Epidermal melanocyte (primary cell): ENCODE data around the gene CHRM4.

Experiments used
- DNase-seq: peaks from one replicate; pipeline ENCODE4 v3.0.0; 2011; ENCODE audit warnings: low spot score; ENCODE audit not compliant: insufficient read length

Gene CHRM4

DNA sequence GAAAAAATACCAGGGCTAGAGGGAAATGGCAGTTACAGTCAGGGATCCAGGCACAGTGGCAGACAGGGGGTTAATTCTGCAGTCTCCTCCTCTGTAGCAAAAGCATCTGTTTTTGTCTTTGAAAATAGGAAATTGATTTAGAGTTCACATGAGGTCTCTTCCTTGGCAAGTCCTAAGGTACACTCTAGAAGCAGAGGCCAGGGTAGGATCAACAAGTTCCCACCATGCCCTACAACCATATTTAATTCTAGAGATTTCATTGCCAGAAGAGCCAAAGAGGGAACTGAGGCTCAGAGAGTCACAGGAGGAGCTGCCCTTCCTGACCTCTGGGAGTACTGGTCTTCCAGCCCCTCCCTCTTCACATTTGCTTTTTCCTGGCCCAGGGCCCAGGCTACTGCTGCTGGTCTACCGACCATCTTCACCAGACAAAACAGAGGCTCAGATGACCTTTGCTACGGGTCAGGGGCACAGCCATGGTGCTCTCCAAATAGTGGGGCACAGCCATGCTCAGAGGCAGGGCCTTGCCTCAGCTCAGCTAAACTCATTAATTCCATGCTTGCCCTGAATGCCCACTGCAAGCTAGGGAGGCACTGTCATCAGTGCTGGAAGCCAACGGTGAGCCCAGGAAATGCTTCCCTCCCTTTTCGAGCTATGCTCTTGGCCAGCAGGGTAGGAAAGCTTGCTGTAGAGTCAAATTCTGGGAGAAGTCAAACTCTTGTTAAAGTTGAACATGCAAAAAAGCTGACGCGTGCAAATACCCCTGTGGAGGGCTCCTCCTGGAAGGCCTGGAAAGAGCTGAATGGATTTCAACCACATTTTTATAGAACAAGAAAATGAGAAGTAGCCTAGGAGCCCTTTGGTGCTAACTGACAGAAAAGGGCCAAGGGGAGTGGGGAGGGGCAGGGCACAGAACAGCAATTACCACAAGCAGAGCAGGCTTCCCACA lies 11.7 kb upstream of the CHRM4 start:
- no peak for DNase-seq

DNA sequence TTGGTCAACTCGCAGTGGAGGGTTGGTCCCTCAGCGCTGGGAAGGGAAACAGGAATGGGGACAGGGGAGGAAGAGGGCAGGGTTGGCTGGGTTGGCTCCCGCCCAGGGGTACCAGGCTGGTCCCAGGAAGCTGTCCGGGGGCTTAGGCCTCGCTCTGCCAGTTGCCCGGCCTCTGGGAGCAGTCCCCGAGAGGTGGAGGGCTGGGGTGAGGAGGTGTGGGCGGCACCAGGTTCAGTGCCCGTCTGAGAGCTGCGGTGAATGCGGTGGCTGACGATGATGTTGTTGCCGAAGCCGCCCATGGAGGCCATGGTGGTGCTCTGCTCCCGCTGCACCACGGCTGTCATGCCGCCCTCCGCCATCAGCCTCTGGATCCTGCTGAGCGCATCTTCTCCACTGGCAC lies 6.0 kb upstream of the CHRM4 start:
- DNase-seq: no peak

DNA sequence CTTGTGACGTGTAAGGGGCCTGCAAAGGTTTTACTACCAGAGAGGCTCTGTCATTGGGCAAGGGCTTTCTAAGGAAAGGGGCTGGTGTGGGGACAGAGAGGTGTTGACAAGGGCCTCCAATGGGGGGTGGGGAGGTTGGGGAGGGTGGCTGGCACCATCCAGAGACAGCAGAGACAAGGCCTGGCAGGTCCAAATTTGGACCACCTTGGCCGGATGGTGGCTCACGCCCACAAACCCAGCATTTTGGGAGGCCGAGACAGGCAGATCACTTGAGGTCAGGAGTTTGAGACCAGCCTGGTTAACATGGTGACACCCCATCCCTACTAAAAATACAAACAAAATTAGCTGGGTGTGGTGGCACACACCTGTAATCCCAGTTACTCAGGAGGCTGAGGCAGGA lies 2.2 kb upstream of the CHRM4 start:
- DNase-seq: no peak

DNA sequence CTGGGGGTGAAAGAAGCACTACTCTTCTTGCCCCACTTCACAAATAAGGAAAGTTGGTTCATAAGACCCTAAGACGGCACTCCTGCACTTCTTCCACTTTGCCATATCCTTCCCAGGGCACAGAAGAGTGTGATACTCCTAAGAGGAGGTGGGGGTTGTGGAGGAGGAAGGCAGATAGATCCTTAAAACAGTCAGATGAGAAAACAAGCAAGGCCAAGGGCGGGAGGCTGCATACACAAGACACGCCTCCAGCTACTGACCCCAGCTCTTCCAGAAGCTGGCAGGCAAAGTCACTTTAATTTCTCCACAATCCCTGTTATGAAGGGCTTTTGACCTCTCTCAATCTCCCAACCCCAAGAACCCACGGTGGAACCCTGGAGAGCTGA lies 1.6 kb upstream of the CHRM4 start:
- no peak for DNase-seq

DNA sequence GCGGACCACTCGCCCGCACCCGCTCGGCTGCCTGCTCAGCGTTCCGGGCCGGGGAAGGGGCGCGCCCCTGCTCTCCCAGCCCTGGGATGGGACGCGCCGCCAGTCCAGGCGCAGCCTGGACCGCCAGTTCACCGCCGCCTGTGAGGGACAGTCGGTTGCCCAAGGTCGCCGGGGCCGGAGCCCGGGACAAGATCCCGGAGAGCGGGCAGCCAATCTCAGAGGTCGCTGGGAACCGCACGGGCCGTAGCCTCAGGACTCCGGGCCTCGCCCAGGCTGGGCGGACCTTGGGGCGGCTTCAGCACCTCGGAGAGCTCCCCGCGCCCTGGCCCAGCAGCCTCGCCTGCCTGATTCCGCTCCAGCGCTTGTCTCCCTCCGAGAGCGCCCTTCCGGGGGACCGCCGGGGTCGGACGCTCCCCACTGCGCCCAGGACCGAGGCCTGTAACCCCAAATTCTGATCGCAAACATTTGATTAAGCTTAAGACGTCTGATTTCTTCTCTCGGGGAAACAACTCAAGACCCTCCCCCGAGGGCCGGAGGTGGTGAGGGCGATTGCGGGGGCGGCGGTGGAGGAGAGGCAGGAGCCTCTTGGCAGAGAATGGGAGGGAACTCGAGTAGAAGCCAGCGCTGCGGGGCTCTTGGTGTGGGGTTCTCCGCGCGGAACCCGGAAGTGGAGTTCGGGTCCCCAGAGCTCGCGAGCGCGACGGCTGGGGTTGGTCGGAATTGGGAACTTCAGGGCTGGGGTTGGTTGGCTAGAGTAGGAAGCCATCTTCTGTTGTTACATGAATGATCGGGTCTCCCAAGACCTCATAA lies 1.1 kb upstream of the CHRM4 start:
- peak; percentile 97 for DNase-seq

DNA sequence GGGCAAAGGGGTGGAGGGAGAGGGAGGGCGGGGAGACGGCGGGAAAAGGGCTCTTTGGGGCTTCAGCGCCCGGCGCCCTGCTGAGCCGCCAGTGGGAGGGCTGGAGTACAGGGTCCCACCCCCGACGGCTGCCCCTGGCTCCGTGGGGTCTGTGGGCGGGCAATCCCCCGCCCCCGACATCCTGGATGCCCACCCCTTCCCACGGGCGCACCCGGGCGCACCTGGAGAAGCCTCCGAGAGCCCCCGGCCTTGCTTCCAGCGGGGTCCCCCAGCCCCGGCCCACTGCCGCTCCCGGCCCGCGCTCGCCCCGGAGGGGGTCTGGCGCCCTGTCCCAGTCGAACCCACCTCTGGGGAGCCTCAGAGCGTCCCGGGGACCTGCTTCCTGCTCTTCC lies 394 bp downstream of the CHRM4 start:
- no peak for DNase-seq

DNA sequence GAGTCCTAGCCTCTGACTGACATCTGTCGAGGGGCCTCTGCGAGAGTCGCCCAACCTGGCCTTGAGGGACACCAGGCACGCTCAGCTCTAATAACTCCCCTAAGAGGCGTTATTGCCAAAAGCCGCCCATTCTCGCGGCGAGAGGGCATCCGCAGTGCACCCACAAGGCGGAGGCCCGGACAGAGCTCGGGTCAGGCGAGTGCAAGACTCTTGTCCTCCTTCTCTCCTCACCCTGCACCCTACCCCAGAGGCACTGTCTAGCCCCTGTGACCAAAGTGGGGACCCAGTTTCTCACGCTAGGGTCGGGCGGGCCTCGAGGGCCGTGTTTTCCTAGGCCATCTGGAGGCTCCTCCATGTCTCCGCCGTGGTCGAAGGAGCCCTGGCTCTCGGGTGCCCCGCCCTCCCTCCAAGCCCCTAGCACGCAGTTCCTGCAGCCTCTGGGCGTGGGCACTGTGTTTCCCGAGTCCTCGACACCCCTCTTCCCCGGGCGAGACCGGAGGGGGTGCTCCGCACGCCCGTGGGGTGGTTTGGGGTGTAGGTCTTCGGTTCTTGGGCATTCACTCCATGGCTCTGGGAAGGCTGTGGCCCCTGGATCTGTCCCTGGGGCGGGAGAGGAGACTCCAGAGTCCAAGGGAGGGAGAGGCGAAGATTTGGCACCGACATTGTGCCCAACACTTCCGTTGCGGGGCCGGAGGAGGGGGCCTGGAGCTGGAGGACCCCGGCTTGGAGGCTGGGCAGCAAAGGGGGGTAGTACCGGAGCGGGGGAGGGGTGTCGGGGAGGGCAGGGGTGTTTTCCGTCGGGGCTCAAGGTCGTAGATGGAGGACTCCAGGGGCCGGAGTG lies 1.0 kb downstream of the CHRM4 start:
- DNase-seq: no peak

DNA sequence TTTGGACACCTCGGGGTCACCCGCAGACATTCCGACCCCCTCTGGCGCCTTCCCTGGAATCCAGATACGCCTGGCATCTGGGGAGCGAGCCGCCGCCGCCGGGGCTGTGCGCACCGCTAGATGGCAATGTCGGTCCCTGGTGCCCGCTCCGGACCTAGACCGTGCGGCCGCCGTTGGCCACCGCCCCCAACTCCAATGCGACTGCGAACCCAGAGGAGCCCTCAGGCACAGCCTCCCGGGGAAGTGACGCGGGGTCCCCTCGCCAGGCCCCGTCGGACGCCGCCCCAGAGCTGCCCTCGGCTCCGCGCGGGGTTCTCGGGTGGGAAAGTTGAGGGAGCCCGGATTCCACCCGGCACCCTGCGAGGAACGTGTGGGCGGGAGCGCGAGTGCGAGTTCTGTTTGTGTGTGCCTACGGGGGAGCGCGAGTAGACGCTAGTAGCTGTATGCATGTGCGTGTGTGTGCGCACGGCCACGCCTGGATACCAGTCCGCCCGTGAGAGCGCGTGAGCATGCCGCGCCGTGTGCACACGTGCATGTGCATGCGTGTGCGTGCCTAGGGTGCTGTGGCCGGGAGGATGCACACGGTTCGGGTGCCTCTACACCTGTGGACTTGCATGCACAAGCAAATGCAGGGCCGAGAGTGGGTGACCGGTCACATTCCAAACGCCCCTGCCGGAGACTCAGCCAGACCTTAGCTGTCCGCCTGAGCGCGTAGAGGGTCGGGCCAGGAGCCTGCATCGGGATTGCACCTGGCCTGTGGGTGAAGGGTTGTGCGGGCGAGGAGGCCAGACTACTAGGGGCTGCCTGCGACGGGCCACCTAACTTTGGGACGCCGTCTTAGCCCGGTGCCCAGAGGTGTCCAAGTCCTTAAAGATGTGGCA lies 1.9 kb downstream of the CHRM4 start:
- DNase-seq: peak; percentile 92

DNA sequence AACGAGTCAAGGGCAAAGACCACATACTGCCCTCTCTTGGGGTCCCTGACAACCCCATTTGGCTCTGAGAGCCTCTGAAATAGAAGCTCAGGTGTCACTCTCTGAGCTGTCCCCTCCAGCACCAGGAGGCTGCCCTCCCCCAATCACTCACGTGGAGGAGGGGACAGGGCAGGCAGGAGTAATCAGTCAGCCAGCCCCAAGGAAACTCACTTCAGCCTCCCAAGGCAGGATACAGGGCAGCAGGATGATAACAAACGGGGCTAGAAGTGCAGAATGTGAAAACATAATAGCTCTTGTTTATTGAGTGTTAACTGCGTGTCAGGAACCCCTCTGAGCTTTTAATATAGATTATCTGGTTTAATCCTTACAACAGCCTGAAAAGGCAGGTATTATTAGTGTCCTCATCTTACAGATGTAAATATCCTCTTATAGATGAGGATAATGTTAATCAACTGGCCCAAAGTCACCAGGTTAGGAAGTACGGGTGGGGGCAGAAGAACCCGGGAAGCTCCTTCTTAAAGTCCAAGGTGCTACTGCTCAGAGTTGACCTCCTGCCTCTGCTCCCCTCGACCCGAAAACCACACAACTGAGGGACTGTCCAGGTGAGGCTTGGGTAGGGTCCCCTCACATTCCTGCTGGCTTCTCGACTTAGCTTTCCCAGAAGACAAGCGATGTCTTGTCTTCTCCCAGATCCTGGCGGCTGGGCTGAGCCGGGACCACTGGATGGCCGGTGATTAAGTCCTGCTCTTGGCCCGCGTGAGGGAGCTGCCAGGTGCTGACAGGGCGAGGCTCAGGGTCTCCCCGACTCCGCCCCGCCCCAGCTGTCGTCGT lies 2.7 kb downstream of the CHRM4 start:
- DNase-seq: no peak

DNA sequence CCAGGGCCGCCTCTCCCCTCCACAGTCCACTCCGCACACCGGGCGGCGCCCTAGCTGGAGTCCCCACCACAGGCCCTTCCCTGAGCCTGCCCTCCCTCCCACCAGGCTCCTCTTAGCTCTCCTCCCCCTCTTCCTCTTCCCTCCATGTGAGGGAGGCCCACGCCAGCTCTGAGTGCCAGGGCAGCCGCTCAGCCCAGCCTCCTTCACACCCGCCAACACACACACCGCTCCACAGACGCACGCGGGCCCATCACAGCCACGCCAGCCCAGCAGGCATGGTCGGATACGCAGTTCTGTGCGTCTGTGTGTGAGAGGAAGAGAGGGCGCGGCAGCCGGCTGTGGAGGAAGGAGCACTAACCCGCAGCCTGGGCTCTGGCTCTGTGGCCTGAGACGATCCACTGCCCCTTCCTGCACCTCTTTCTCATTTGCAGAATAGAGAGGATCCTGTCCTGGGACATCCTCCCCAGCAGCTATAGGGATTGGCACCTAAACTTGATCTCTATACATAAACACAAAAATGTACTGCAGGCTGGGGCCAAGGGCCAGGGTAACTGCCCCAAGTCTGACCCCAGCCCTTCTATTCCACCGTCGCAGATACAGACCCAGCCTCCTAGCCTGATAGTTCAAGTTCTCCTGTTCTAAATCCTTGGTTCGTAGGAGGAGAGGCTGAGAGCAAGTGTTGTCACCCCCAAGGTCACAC lies 3.5 kb downstream of the CHRM4 start:
- no peak for DNase-seq

DNA sequence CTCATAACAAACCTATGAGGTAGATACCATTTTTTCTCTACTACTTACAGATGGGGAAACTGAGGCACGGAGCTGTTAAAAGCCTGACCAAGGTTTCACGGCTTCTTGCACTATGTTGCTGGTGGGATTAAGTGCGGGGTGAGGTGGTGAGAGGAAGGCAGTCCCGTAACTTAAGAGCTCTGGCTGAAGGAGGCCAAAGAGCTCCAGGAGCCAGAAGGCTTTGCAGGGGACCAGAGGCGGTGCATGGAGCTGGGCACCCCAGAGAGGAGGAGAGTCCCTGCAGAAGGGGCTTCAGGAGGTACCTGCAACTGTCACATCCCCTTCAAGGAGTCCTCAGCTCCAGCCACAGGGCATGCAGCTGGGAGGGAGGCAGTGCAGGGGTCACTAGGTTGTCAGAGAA lies 4.1 kb downstream of the CHRM4 start:
- DNase-seq: no peak

DNA sequence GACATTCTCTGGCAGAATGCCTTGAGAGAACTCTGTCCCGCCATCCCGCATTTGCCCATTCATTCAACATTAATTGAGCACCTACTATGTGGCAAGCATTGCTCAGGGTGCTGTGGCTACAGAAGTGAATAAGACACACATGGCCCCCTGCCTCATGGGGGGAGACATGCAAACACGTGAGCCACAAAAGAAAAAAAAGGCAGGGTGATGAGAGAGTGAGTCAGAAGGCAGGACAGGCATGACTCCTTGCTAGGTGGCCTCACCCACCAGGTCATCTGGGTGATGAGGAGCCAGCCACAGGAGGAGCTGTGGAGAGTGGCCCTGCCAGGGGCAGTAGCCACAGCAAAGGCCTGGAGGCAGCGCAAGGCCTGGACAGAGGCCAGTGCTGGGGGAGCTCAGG lies 4.9 kb downstream of the CHRM4 start:
- no peak for DNase-seq

DNA sequence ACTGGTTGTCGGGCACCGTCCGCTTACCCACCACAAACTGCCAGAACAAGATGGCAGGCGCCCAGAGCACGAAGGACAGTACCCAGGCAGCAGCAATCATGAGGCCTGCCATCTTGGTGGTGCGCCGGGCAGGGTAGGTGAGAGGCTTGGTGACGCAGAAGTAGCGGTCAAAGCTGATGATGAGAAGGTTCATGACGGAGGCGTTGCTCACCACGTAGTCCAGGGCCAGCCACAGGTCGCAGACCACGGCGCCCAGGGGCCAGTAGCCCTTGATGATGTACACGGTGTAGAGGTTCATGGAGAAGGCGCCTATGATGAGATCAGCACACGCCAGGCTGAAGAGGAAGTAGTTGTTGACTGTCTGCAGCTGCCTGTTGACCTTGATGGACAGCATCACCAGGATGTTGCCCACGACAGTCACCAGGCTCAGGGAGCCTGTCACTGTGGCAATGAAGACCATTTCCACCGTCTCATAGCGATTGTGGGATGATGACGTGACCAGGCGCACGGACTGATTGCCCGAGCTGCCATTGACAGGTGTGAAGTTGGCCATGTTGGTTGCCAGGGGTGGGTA lies 5.5 kb downstream of the CHRM4 start:
- no peak for DNase-seq

DNA sequence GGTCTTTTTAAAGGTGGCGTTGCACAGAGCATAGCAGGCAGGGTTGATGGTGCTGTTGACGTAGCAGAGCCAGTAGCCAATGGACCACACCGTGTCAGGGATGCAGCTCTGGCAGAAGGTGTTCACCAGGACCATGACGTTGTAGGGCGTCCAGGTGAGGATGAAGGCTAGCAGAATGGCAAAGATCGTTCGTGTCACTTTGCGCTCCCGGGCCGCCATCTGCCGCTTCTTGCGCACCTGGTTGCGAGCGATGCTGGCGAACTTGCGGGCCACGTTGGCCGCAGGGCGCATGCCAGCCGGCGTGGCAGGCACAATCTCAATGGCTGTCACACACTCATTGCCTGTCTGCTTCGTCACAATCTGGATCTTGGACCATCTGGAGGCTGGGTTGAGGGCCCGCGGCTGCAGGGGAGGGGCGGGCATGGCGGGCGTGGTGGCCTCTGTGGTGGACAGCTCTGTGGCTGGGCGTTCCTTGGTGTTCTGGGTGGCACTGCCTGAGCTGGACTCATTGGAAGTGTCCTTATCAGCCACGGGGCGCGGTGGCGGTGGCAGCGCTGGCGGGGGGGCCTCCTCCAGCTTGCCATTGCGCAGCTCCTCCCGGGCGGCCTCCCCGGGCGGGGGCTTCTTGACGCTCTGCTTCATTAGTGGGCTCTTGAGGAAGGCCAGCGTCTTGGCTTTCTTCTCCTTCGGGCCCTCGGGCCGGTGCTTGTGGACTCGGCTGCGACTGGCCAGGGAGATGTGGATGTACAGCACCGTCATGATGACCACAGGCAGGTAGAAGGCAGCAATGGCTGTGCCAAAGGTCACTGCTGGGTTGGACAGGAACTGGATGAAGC lies 6.2 kb downstream of the CHRM4 start:
- no peak for DNase-seq

DNA sequence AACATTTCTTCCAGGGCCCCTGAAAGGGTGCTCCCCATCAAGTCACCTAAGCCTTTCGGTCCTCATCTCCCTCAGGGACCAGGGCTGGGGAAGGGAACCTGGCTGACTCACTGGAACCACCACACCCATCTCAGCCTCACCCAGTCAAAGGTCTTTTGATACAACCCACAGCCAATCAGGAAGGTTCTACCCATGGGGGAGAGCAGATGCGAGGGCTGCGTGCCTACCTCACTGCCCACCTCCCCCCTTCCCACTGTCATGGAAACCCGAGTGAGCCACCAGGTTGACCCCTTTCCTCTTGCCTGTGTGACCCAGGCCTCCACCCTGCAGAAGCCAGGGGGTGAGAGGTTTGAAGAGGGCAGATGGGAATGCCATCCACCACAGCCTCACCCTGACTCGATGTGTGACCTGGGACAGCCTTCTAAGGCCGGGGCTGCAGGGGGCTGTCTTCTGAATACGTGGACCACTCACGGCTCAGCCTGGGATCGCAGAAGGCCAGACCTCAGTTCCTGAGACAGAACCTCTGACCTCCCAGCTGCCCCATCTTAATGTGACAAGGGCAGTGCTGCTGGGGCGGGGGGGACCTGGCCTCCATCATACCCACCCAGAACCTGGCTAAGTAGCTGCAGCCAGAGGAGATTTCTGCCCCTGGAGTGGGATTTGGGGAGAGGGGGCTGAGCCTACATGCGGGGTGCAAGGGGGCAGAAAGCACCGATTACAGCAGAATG lies 7.4 kb downstream of the CHRM4 start:
- no peak for DNase-seq

DNA sequence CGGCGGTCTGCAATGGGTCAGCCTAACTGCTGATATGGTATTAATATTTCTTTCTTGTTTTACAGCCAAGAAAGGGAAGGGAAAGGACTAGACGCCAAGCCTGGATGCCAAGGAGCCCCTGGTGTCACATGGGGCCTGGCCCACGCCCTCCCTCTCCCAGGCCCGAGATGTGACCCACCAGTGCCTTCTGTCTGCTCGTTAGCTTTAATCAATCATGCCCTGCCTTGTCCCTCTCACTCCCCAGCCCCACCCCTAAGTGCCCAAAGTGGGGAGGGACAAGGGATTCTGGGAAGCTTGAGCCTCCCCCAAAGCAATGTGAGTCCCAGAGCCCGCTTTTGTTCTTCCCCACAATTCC lies 8.2 kb downstream of the CHRM4 start:
- DNase-seq: no peak

DNA sequence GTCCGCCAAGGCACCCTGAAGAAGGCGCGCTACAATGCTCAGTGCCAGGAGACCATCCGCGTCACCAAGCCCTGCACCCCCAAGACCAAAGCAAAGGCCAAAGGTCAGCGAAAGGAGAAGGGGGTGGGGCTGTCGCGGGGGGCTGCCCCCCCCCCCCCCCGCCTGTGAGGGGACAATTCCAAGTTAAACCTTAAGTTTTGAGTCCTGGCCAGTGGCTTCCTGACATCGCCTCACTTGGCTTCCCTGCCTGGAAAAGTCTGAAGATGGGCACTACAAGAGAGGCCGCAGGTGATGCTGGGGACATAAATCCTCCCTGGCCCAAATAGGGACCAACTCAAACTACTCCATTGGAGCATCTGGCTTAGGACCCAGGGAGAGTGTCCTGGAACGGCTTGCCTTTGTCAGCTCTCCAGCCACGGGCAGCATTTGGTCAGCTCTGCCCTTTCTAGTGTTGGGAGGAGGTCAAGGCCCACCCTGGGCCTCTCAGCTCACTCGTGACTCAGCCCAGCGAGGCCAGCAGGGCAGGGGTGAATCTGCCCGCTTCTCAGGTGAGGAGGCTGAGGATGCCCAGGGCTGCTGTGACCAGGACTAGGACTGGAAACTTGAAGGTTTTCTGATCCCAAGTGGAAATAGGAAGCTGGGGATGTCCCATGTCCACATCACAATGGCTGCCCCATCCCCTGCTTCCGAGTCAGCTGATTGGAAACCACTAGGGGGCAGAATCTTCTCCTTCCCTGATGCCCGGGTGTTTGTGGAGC lies 8.8 kb downstream of the CHRM4 start:
- DNase-seq: peak; percentile 70
